AG09309 (cell line): ENCODE results near the gene ACLY.

Experiments
- DNase-seq: peaks from one replicate; pipeline ENCODE4 v3.0.0-alpha.2; 2010; ENCODE audit warnings: low read depth
- H3K4me3 ChIP-seq: 2 replicates; pipeline ENCODE4 v1.5.1; 2011; ENCODE audit warnings: mild to moderate bottlenecking, low read depth, low read length, moderate library complexity; ENCODE audit not compliant: control insufficient read depth
- CTCF ChIP-seq: IDR thresholded peaks from 2 replicates; pipeline ENCODE4 v1.5.1; 2011; ENCODE audit warnings: mild to moderate bottlenecking, low read depth, low read length, inconsistent platforms; ENCODE audit not compliant: insufficient read depth, control insufficient read depth; ENCODE audit errors: missing control alignments

ACLY gene

DNA sequence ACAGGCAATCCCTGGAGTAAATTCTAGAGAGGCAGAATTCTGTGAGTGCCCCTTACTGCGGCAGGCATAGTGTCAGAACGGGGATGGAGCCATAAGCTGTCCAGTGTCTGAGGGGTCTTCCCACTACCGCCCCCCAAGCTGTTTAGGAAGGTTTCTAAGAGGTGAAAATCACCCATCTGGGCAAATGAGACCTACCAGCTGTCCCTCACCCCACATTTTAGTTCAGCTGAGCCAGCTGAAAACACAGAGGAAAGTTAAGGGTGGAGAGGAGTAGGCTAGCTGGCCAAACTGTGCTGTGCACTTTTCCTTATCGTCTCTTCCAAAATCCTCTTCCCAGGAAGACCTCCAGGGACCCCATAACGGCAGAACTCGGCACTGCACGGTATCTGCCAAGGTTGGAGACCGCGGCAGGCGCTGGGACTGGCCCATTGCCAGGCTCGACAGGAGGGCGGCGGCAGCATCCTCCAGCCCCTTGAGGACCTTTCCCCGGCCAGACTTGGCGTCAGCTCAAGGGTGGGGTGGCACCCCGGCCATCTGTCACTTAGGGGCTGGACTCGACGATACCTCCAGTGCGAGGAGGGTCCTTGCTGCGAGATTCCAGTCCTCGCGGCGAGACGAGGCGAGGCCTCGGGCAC, 955 bp downstream of the ACLY start:
- no peak for TF ChIP-seq CTCF
- DNase-seq = no peak

GRCh38 chr17:41917192-41917591, 1.6 kb downstream of the ACLY start:
- TF ChIP-seq CTCF = no peak
- H3K4me3 ChIP-seq = peak overlapping the region; percentile 62

More for the DNA sequence above, 955 bp downstream of the ACLY start:
- peak overlapping the region; percentile 62 for H3K4me3 ChIP-seq

GRCh38 chr17:41915566-41915965, 3.2 kb downstream of the ACLY start:
- no peak overlapping the region for H3K4me3 ChIP-seq
- no peak for TF ChIP-seq CTCF
- DNase-seq = no peak

More at GRCh38 chr17:41917192-41917591, 1.6 kb downstream of the ACLY start:
- DNase-seq = peak; percentile 42

DNA sequence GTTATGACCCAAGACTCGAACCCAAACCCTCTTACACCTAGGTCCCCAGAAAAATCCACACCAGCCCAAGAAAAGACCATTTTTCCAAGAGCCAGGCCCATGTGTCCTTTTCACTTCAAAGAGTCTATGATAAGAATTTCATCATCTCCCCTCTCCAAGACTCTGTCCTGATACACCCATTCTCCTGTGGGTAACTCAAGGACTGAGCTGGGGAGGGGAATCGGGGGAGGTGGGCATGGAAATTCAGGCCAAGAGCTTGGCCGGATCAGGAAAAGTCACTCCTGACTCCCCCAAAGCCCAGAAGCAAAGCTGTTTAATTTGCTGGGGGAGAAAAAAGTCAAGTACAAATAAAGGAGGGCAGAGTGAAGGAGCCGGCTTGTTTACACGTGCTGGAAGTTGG, 3.7 kb downstream of the ACLY start:
- no peak overlapping the region for H3K4me3 ChIP-seq
- no peak for DNase-seq

GRCh38 chr17:41914358-41914766, 4.4 kb downstream of the ACLY start:
- H3K4me3 ChIP-seq = no peak overlapping the region
- TF ChIP-seq CTCF = no peak
- no peak for DNase-seq

More for the DNA sequence above, 3.7 kb downstream of the ACLY start:
- no peak for TF ChIP-seq CTCF

GRCh38 chr17:41913798-41914197, 5.0 kb downstream of the ACLY start:
- no peak for TF ChIP-seq CTCF
- no peak overlapping the region for H3K4me3 ChIP-seq
- DNase-seq = no peak
